Measurements from ENCODE around the gene ADORA2A.

DNA sequence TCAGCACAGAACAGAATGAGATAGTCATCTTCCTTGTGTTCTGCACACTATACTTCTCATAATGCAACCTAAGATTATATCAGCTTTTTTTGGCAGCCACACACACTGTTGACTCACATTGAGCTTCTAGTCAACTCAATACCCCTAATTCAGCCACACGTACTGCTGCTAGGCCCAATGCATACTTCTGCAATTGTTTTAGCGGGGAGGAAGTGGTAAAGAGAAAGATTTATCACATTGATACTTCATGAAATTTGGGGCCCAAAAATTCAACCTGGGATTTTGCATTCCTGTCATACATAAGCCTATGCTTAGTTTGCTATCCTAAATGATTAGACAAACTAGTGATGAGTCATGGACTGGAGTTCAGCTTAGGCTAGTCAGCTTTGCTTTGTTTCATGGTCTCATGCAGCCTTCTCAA is 59.1 kb downstream of the ADORA2A start:
- TF ChIP-seq POLR2A (IDR thresholded peaks at IDR 0.05): no peak
- TF ChIP-seq, protein P1, sequence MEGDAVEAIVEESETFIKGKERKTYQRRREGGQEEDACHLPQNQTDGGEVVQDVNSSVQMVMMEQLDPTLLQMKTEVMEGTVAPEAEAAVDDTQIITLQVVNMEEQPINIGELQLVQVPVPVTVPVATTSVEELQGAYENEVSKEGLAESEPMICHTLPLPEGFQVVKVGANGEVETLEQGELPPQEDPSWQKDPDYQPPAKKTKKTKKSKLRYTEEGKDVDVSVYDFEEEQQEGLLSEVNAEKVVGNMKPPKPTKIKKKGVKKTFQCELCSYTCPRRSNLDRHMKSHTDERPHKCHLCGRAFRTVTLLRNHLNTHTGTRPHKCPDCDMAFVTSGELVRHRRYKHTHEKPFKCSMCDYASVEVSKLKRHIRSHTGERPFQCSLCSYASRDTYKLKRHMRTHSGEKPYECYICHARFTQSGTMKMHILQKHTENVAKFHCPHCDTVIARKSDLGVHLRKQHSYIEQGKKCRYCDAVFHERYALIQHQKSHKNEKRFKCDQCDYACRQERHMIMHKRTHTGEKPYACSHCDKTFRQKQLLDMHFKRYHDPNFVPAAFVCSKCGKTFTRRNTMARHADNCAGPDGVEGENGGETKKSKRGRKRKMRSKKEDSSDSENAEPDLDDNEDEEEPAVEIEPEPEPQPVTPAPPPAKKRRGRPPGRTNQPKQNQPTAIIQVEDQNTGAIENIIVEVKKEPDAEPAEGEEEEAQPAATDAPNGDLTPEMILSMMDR (IDR thresholded peaks at IDR 0.05): no peak
- TF ChIP-seq POLR2AphosphoS5 (IDR thresholded peaks at IDR 0.05): no peak
- no peak for TF ChIP-seq EP300 (IDR thresholded peaks at IDR 0.05)

Measured in stomach (tissue), 4 donors.